ENCODE results near the gene NBR1.
"Not testable (repeated sequence)": the region's sequence is repeated elsewhere in the genome, so short reads cannot be mapped to it uniquely, and the experiment has no call there.

DNA sequence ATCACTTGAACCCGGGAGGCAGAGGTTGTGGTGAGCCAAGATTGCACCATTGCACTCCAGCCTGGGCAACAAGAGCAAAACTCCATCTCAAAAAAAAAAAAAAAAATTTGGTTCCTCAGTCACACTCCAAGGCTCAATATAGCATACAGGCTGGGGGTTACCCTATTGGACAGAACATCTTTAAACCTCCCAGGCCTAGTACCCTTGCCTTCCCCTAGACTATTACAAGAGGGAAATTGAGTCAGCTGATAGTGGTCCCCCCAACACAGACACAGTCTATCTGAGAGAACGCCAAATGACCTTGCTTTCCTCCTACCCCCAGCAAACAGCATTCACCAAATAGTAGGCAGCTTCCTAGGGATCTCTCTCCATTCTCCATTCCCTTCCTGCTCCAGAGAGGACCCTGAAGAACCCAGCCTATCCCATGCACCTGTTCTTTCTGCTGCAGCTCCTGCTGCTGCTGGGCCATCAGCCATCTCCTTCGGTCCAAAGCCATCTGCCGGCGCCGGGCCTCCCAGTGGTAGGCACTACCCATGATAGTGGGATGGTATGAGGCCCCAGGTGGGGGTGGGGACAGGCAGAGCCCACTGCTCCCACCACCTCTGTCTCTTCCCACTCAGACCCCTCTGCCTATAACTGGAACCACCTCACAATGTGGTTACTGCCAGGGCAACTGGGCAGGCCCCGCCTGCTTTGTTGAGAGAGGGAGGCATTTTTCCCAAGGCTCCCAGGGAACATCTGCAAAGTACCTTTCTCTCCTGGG lies 57.2 kb downstream of the NBR1 start, which contains the start of gene CCDC200:
- not testable (repeated sequence) for TF ChIP-seq EP300 (IDR thresholded peaks at IDR 0.05); POLR2A (IDR thresholded peaks at IDR 0.05; ENCODE audit: low read depth)
- TF ChIP-seq, protein P1, sequence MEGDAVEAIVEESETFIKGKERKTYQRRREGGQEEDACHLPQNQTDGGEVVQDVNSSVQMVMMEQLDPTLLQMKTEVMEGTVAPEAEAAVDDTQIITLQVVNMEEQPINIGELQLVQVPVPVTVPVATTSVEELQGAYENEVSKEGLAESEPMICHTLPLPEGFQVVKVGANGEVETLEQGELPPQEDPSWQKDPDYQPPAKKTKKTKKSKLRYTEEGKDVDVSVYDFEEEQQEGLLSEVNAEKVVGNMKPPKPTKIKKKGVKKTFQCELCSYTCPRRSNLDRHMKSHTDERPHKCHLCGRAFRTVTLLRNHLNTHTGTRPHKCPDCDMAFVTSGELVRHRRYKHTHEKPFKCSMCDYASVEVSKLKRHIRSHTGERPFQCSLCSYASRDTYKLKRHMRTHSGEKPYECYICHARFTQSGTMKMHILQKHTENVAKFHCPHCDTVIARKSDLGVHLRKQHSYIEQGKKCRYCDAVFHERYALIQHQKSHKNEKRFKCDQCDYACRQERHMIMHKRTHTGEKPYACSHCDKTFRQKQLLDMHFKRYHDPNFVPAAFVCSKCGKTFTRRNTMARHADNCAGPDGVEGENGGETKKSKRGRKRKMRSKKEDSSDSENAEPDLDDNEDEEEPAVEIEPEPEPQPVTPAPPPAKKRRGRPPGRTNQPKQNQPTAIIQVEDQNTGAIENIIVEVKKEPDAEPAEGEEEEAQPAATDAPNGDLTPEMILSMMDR (IDR thresholded peaks at IDR 0.05) = not testable (repeated sequence)

All from esophagus muscularis mucosa (tissue), 4 donors.